Erythroblast (primary cell): Measurements from ENCODE around the gene GLI2.

Experiments
- DNase-seq, 2 experiments: peaks; one replicate each; lab custom pipeline; 2025; lab: John Stamatoyannopoulos, UW
- GATA1 ChIP-seq: IDR thresholded peaks from 2 replicates; pipeline ENCODE4 v1.6.1; 2011; ENCODE audit warnings: low read depth, mild to moderate bottlenecking, control low read depth, low read length, moderate library complexity
- POLR2A ChIP-seq: IDR thresholded peaks from 2 replicates; pipeline ENCODE4 v1.6.1; 2011; ENCODE audit warnings: mild to moderate bottlenecking, low read length

GLI2 gene

GRCh38 chr2:120780402-120780801 is 44.7 kb downstream of the GLI2 start:
- TF ChIP-seq POLR2A (no peak), GATA1 (no peak)
- no peak for DNase-seq

- DNase-seq: peak; percentile 10 to 17
- TF ChIP-seq GATA1 (no peak), POLR2A (no peak)
These were observed 47.7 kb downstream of the GLI2 start for GRCh38 chr2:120783371-120783791.

- no peak for DNase-seq
- TF ChIP-seq GATA1 (no peak), POLR2A (no peak)
These were observed 48.3 kb downstream of the GLI2 start for GRCh38 chr2:120783969-120784372.
